HepG2 (cell line): ENCODE measurements around the gene SIAH1. TPM values are rescaled to one million over a fixed set of nuclear protein-coding genes. Genes with fewer than 3 reads are reported as not detected.

ENCODE experiments used
- AHR ChIP-seq: IDR thresholded peaks from 2 replicates; pipeline ENCODE4 v1.6.1; 2018; ENCODE audit warnings: missing genetic modification reagents, missing compliant biosample characterization
- ARNT ChIP-seq: fragments of 450-650 bp; IDR thresholded peaks from 2 replicates; pipeline ENCODE4 v1.6.1; 2017
- ATF7 ChIP-seq, 2 experiments: fragments of 450-650 bp in 1 of 2; sonication (generic) in 1 of 2; formaldehyde crosslinking in 1 of 2; IDR thresholded peaks; 2 replicates each; pipeline versions ENCODE4 v1.4.0 to v1.6.1; 2016 to 2020; ENCODE audit warnings: antibody characterized with exemption in 1 of 2, mild to moderate bottlenecking in 1 of 2, missing genetic modification reagents in 1 of 2
- ELF1 ChIP-seq: sonication (generic); formaldehyde crosslinking; IDR thresholded peaks from 2 replicates; pipeline ENCODE4 v1.4.0; 2020; ENCODE audit warnings: missing genetic modification reagents
- FOXA3 ChIP-seq: IDR thresholded peaks from 2 replicates; pipeline ENCODE4 v1.6.1; 2016; ENCODE audit warnings: missing genetic modification reagents, missing compliant biosample characterization
- MED8 ChIP-seq: sonication (generic); formaldehyde crosslinking; IDR thresholded peaks from 2 replicates; pipeline ENCODE4 v1.8.1; 2023; ENCODE audit warnings: mild to moderate bottlenecking, missing genetic modification reagents; ENCODE audit not compliant: insufficient replicate concordance
- NR2F6 ChIP-seq, 2 experiments: IDR thresholded peaks; 2 replicates each; pipeline ENCODE4 v1.6.1; 2016; ENCODE audit warnings: antibody characterized with exemption in 1 of 2, mild to moderate bottlenecking in 1 of 2
- SP140L ChIP-seq: sonication (generic); formaldehyde crosslinking; IDR thresholded peaks from 2 replicates; pipeline ENCODE4 v1.4.0; 2020; ENCODE audit warnings: missing genetic modification reagents, borderline replicate concordance
- ZNF513 ChIP-seq: sonication (generic); formaldehyde crosslinking; conservative IDR thresholded peaks from 2 replicates; pipeline ENCODE4 v1.5.0; 2020; ENCODE audit warnings: missing genetic modification reagents
- ZNF644 ChIP-seq: IDR thresholded peaks from 2 replicates; pipeline ENCODE4 v1.6.1; 2016; ENCODE audit warnings: low read depth
- ZSCAN20 ChIP-seq: sonication (generic); formaldehyde crosslinking; IDR thresholded peaks from 2 replicates; pipeline ENCODE4 v1.4.0; 2020; ENCODE audit warnings: missing genetic modification reagents, mild to moderate bottlenecking, borderline replicate concordance
- polyA plus RNA-seq, 8 experiments: library from polyadenylated mRNA; depleted of rRNA in 3 of 8; stranded (reverse) in 7 of 8; unstranded in 1 of 8; fragments of >200 nt; fragmentation: Illumina TruSeq in 4 of 8; extraction: Trizol in 4 of 8; gene quantifications; 2 replicates each; pipeline versions ENCODE4 v1.2.1 to v1.2.3, GENCODE V29; 2011 to 2016; ENCODE audit warnings: low read depth in 4 of 8, missing spikeins in 1 of 8, mixed read lengths in 1 of 8; ENCODE audit not compliant: insufficient read depth in 1 of 8
- total RNA-seq, 5 experiments: library from RNA; depleted of rRNA; stranded (reverse); fragments of >200 nt; fragmentation: Illumina TruSeq; extraction: Trizol; gene quantifications; 2 replicates each; pipeline ENCODE4 v1.2.3, GENCODE V29; 2016; ENCODE audit warnings: low read depth in 1 of 5
- TF ChIP-seq, protein P1 (sequence below), 2 experiments: fragments of 450-650 bp in 1 of 2; sonication (generic) in 1 of 2; formaldehyde crosslinking in 1 of 2; IDR thresholded peaks; 2 replicates each; pipeline versions ENCODE4 v1.6.1 to v1.8.0; 2016 to 2022; ENCODE audit warnings: antibody characterized with exemption in 1 of 2, mild to moderate bottlenecking in 1 of 2, missing genetic modification reagents in 1 of 2
- TF ChIP-seq, protein P2 (sequence below): sonication (generic); formaldehyde crosslinking; IDR thresholded peaks from 2 replicates; pipeline ENCODE4 v1.5.1; 2020; ENCODE audit warnings: mild to moderate bottlenecking, missing genetic modification reagents, moderate library complexity

The SIAH1 gene
- total and polyA plus RNA-seq, 2 of the 13 experiments (the other 11 are each of a cell fraction or from before 2014, with no cell fraction given), result 16.0 to 28.6 TPM

GRCh38 chr16:48366165-48367093 is 18.8 kb downstream of the SIAH1 start (continued):
- TF ChIP-seq ATF7 (IDR thresholded peaks at IDR 0.05) (peak; percentile 66), ATF7 (CRISPR knock-in tag; IDR thresholded peaks at IDR 0.05) (no peak), SP140L (CRISPR knock-in tag) (no peak), NR2F6 (IDR thresholded peaks at IDR 0.05) (0 out of 2 replicates have a peak, but pooled peaks have one; percentile 21), NR2F6 (CRISPR knock-in tag; IDR thresholded peaks at IDR 0.05) (peak; percentile 50; the same call in 1 of the 2 replicates), AHR (CRISPR knock-in tag) (no peak; the same call in 1 of the 2 replicates), ARNT (no peak), ELF1 (CRISPR knock-in tag) (no peak), ZNF513 (CRISPR knock-in tag) (no peak), ZNF644 (CRISPR knock-in tag) (peak; percentile 90), MED8 (CRISPR knock-in tag) (peak; percentile 8), ZSCAN20 (CRISPR knock-in tag) (no peak), FOXA3 (CRISPR knock-in tag) (peak; percentile 71; the same call in 1 of the 2 replicates)
- TF ChIP-seq, protein P1, sequence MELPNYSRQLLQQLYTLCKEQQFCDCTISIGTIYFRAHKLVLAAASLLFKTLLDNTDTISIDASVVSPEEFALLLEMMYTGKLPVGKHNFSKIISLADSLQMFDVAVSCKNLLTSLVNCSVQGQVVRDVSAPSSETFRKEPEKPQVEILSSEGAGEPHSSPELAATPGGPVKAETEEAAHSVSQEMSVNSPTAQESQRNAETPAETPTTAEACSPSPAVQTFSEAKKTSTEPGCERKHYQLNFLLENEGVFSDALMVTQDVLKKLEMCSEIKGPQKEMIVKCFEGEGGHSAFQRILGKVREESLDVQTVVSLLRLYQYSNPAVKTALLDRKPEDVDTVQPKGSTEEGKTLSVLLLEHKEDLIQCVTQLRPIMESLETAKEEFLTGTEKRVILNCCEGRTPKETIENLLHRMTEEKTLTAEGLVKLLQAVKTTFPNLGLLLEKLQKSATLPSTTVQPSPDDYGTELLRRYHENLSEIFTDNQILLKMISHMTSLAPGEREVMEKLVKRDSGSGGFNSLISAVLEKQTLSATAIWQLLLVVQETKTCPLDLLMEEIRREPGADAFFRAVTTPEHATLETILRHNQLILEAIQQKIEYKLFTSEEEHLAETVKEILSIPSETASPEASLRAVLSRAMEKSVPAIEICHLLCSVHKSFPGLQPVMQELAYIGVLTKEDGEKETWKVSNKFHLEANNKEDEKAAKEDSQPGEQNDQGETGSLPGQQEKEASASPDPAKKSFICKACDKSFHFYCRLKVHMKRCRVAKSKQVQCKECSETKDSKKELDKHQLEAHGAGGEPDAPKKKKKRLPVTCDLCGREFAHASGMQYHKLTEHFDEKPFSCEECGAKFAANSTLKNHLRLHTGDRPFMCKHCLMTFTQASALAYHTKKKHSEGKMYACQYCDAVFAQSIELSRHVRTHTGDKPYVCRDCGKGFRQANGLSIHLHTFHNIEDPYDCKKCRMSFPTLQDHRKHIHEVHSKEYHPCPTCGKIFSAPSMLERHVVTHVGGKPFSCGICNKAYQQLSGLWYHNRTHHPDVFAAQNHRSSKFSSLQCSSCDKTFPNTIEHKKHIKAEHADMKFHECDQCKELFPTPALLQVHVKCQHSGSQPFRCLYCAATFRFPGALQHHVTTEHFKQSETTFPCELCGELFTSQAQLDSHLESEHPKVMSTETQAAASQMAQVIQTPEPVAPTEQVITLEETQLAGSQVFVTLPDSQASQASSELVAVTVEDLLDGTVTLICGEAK (IDR thresholded peaks at IDR 0.05), result no peak
- TF ChIP-seq, protein P1 (CRISPR knock-in tag; IDR thresholded peaks at IDR 0.05), result no peak
- TF ChIP-seq, protein P2, sequence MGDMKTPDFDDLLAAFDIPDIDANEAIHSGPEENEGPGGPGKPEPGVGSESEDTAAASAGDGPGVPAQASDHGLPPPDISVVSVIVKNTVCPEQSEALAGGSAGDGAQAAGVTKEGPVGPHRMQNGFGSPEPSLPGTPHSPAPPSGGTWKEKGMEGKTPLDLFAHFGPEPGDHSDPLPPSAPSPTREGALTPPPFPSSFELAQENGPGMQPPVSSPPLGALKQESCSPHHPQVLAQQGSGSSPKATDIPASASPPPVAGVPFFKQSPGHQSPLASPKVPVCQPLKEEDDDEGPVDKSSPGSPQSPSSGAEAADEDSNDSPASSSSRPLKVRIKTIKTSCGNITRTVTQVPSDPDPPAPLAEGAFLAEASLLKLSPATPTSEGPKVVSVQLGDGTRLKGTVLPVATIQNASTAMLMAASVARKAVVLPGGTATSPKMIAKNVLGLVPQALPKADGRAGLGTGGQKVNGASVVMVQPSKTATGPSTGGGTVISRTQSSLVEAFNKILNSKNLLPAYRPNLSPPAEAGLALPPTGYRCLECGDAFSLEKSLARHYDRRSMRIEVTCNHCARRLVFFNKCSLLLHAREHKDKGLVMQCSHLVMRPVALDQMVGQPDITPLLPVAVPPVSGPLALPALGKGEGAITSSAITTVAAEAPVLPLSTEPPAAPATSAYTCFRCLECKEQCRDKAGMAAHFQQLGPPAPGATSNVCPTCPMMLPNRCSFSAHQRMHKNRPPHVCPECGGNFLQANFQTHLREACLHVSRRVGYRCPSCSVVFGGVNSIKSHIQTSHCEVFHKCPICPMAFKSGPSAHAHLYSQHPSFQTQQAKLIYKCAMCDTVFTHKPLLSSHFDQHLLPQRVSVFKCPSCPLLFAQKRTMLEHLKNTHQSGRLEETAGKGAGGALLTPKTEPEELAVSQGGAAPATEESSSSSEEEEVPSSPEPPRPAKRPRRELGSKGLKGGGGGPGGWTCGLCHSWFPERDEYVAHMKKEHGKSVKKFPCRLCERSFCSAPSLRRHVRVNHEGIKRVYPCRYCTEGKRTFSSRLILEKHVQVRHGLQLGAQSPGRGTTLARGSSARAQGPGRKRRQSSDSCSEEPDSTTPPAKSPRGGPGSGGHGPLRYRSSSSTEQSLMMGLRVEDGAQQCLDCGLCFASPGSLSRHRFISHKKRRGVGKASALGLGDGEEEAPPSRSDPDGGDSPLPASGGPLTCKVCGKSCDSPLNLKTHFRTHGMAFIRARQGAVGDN, result no peak
